HepG2 (cell line): Measurements from ENCODE around the gene TMEM127. TPM values are rescaled to one million over a fixed set of nuclear protein-coding genes. Genes with fewer than 3 reads are reported as not detected.

Experiments
- BHLHE40 ChIP-seq: IDR thresholded peaks from 2 replicates; pipeline ENCODE4 v1.6.1; 2011; ENCODE audit warnings: low read length, improper control_type of control experiment
- CHCHD3 ChIP-seq: sonication (generic); formaldehyde crosslinking; IDR thresholded peaks from 2 replicates; pipeline ENCODE4 v1.8.0; 2022; ENCODE audit warnings: mild to moderate bottlenecking, missing genetic modification reagents, moderate library complexity
- DRAP1 ChIP-seq: IDR thresholded peaks from 2 replicates; pipeline ENCODE4 v1.6.1; 2016; ENCODE audit warnings: missing genetic modification reagents, missing compliant biosample characterization
- HOXA3 ChIP-seq: sonication (generic); formaldehyde crosslinking; IDR thresholded peaks from 2 replicates; pipeline ENCODE4 v1.5.0; 2020; ENCODE audit warnings: missing genetic modification reagents
- KDM2A ChIP-seq: sonication (generic); formaldehyde crosslinking; IDR thresholded peaks from 2 replicates; pipeline ENCODE4 v1.4.0; 2020; ENCODE audit warnings: low read depth, missing genetic modification reagents, borderline replicate concordance
- MEIS2 ChIP-seq: sonication (generic); formaldehyde crosslinking; IDR thresholded peaks from 2 replicates; pipeline ENCODE4 v1.9.0; 2021; ENCODE audit warnings: mild to moderate bottlenecking, missing genetic modification reagents
- NONO ChIP-seq, 2 experiments: fragments of 450-650 bp in 1 of 2; sonication (generic) in 1 of 2; formaldehyde crosslinking in 1 of 2; IDR thresholded peaks in 1 of 2; conservative IDR thresholded peaks in 1 of 2; 2 replicates each; pipeline versions ENCODE4 v1.6.1 to v1.8.0; 2017 to 2022; ENCODE audit warnings: mild to moderate bottlenecking in 1 of 2, missing genetic modification reagents in 1 of 2, moderate library complexity in 1 of 2
- POLR2A ChIP-seq, 2 experiments: IDR thresholded peaks; 2 replicates each; pipeline ENCODE4 v1.6.1; 2011; ENCODE audit warnings: low read depth in 2 of 2, low read length in 2 of 2, mild to moderate bottlenecking in 1 of 2, moderate library complexity in 1 of 2; ENCODE audit not compliant: insufficient read depth in 1 of 2
- SCMH1 ChIP-seq: sonication (generic); formaldehyde crosslinking; IDR thresholded peaks from 2 replicates; pipeline ENCODE4 v1.9.0; 2021; ENCODE audit warnings: missing genetic modification reagents, mild to moderate bottlenecking, borderline replicate concordance
- TERF1 ChIP-seq: sonication (generic); formaldehyde crosslinking; IDR thresholded peaks from 2 replicates; pipeline ENCODE4 v1.8.0; 2022; ENCODE audit warnings: mild to moderate bottlenecking, missing genetic modification reagents, moderate library complexity
- TFAP4 ChIP-seq: sonication (generic); IDR thresholded peaks from 2 replicates; pipeline ENCODE4 v1.6.1; 2016; ENCODE audit warnings: low read depth, borderline replicate concordance
- ZBTB33 ChIP-seq: sonication (generic); formaldehyde crosslinking; IDR thresholded peaks from 2 replicates; pipeline ENCODE4 v1.4.0; 2020; ENCODE audit warnings: missing genetic modification reagents
- ZFP36L1 ChIP-seq: sonication (generic); formaldehyde crosslinking; IDR thresholded peaks from 2 replicates; pipeline ENCODE4 v1.8.0; 2022; ENCODE audit warnings: mild to moderate bottlenecking, missing genetic modification reagents, moderate library complexity
- ZFP82 ChIP-seq: sonication (generic); formaldehyde crosslinking; IDR thresholded peaks from 2 replicates; pipeline ENCODE4 v1.5.1; 2020; ENCODE audit warnings: mild to moderate bottlenecking, missing genetic modification reagents, borderline replicate concordance
- ZNF839 ChIP-seq: sonication (generic); formaldehyde crosslinking; IDR thresholded peaks from 2 replicates; pipeline ENCODE4 v1.4.0; 2020; ENCODE audit warnings: missing genetic modification reagents, mild to moderate bottlenecking, borderline replicate concordance
- polyA plus RNA-seq, 8 experiments: library from polyadenylated mRNA; depleted of rRNA in 3 of 8; stranded (reverse) in 7 of 8; unstranded in 1 of 8; fragments of >200 nt; fragmentation: Illumina TruSeq in 4 of 8; extraction: Trizol in 4 of 8; gene quantifications; 2 replicates each; pipeline versions ENCODE4 v1.2.1 to v1.2.3, GENCODE V29; 2011 to 2016; ENCODE audit warnings: low read depth in 4 of 8, missing spikeins in 1 of 8, mixed read lengths in 1 of 8; ENCODE audit not compliant: insufficient read depth in 1 of 8
- total RNA-seq, 5 experiments: library from RNA; depleted of rRNA; stranded (reverse); fragments of >200 nt; fragmentation: Illumina TruSeq; extraction: Trizol; gene quantifications; 2 replicates each; pipeline ENCODE4 v1.2.3, GENCODE V29; 2016; ENCODE audit warnings: low read depth in 1 of 5
- TF ChIP-seq, protein P1 (sequence below): sonication (generic); formaldehyde crosslinking; conservative IDR thresholded peaks from 2 replicates; pipeline ENCODE4 v1.4.0; 2020; ENCODE audit warnings: missing genetic modification reagents

Gene TMEM127
- total and polyA plus RNA-seq, 2 of the 13 experiments (the other 11 are each of a cell fraction or from before 2014, with no cell fraction given), result 21.5 to 33.9 TPM

GRCh38 chr2:96267159-96267971, 1.6 kb upstream of the TMEM127 start (continued):
- TF ChIP-seq NONO (IDR thresholded peaks at IDR 0.05), result no peak
- peak; percentile 59 for TF ChIP-seq NONO (CRISPR knock-in tag; conservative IDR thresholded peaks at IDR 0.05)
- TF ChIP-seq CHCHD3 (CRISPR knock-in tag), result no peak
- TF ChIP-seq POLR2A (IDR thresholded peaks at IDR 0.05; ENCODE audit: insufficient read depth in 1 of 2, low read depth in 2 of 2, low read length in 2 of 2), result no peak
- TF ChIP-seq ZFP36L1 (CRISPR knock-in tag), result no peak
- TF ChIP-seq ZBTB33 (CRISPR knock-in tag), result peak; percentile 93
- no peak for TF ChIP-seq KDM2A (CRISPR knock-in tag)
- no peak for TF ChIP-seq DRAP1 (CRISPR knock-in tag)
- TF ChIP-seq HOXA3 (CRISPR knock-in tag), result no peak
- TF ChIP-seq MEIS2 (CRISPR knock-in tag), result 0 out of 2 replicates have a peak, but pooled peaks have one; percentile 10
- no peak for TF ChIP-seq TERF1
- TF ChIP-seq, protein P1, sequence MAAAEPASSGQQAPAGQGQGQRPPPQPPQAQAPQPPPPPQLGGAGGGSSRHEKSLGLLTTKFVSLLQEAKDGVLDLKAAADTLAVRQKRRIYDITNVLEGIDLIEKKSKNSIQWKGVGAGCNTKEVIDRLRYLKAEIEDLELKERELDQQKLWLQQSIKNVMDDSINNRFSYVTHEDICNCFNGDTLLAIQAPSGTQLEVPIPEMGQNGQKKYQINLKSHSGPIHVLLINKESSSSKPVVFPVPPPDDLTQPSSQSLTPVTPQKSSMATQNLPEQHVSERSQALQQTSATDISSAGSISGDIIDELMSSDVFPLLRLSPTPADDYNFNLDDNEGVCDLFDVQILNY (CRISPR knock-in tag), result no peak
- TF ChIP-seq SCMH1 (CRISPR knock-in tag), result no peak
- TF ChIP-seq ZNF839 (CRISPR knock-in tag), result 0 out of 2 replicates have a peak, but pooled peaks have one; percentile 57
- no peak for TF ChIP-seq ZFP82 (CRISPR knock-in tag)
- no peak for TF ChIP-seq BHLHE40
- peak; percentile 56; the same call in 1 of the 2 replicates for TF ChIP-seq TFAP4
